Neural cell (in vitro differentiated cells): ENCODE results near the gene ACOT2.

Source experiments
- EP300 ChIP-seq: fragments of 450-650 bp; conservative IDR thresholded peaks from 2 replicates; pipeline ENCODE4 v1.6.1; 2014; ENCODE audit warnings: antibody characterized with exemption, mild to moderate bottlenecking, moderate library complexity; ENCODE audit not compliant: poor library complexity, severe bottlenecking
- EZH2 ChIP-seq: fragments of 200-600, 300-800 bp; shearing (Covaris generic), sonication (generic); IDR thresholded peaks from 2 replicates; pipeline ENCODE4 v1.6.1; 2014; ENCODE audit warnings: antibody characterized with exemption, low read length, borderline replicate concordance, mild to moderate bottlenecking; ENCODE audit not compliant: insufficient read depth, poor library complexity, severe bottlenecking
- POLR2AphosphoS5 ChIP-seq: IDR thresholded peaks from 2 replicates; pipeline ENCODE4 v1.6.1; 2012
- REST ChIP-seq: IDR thresholded peaks from 2 replicates; pipeline ENCODE4 v1.6.1; 2012; ENCODE audit warnings: borderline replicate concordance
- TF ChIP-seq, protein P1 (sequence below): fragments of 450-650 bp; IDR thresholded peaks from 2 replicates; pipeline ENCODE4 v1.5.1; 2014; ENCODE audit warnings: antibody characterized with exemption, mild to moderate bottlenecking, moderate library complexity; ENCODE audit not compliant: poor library complexity, severe bottlenecking

DNA sequence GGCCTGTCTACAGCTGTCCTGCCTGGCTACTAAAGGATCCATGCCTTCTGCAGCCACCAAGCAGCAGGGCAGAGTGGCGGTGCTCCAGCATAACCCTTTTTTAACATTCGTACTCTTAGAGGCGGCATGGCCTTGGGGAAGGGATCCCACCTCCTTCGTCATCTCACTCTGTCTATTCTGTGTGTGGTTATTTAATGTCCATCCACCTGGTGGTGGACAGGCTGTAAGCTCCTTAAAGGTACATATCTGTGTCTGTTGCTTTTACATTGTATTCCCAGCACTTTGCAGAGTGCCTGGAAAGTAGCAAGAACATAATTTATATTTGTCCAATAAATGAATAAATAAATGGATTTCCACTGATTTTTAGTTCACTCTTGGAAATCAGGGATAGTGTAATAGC, 47.8 kb upstream of the ACOT2 start:
- TF ChIP-seq EP300 (no peak), POLR2AphosphoS5 (no peak), EZH2 (no peak), REST (no peak)
- TF ChIP-seq, protein P1, sequence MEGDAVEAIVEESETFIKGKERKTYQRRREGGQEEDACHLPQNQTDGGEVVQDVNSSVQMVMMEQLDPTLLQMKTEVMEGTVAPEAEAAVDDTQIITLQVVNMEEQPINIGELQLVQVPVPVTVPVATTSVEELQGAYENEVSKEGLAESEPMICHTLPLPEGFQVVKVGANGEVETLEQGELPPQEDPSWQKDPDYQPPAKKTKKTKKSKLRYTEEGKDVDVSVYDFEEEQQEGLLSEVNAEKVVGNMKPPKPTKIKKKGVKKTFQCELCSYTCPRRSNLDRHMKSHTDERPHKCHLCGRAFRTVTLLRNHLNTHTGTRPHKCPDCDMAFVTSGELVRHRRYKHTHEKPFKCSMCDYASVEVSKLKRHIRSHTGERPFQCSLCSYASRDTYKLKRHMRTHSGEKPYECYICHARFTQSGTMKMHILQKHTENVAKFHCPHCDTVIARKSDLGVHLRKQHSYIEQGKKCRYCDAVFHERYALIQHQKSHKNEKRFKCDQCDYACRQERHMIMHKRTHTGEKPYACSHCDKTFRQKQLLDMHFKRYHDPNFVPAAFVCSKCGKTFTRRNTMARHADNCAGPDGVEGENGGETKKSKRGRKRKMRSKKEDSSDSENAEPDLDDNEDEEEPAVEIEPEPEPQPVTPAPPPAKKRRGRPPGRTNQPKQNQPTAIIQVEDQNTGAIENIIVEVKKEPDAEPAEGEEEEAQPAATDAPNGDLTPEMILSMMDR = no peak
